Activated CD4-positive, alpha-beta T cell treated with anti-CD3 and anti-CD28 coated beads, Interleukin-2, Interleukin-4, amounts not matched to agents 100 ng/mL and 50 ng/mL, durations not matched to agents 16 hours and 8 hours (primary cell): ENCODE measurements around the gene VPS9D1.

ENCODE experiments used
- DNase-seq: peaks from one replicate; pipeline ENCODE4 v3.0.0-alpha.2; 2020; ENCODE audit warnings: low spot score

Gene VPS9D1

GRCh38 chr16:89720813-89721545, at the start of gene VPS9D1, which contains the start of gene ZNF276:
TSS of gene VPS9D1 (minus strand) at chr16:89720898. CDS start at chr16:89720861, 37 bp downstream.
TSS of gene ZNF276 (plus strand) at chr16:89721537. CDS start at chr16:89721641, 104 bp downstream.
- DNase-seq, result peak; percentile 78

GRCh38 chr16:89770367-89770766, 49.7 kb upstream of the VPS9D1 start:
- DNase-seq, result no peak

GRCh38 chr16:89765292-89765830, 44.7 kb upstream of the VPS9D1 start:
- no peak for DNase-seq

GRCh38 chr16:89764711-89765201, 44.1 kb upstream of the VPS9D1 start:
- DNase-seq, result peak; percentile 75

DNA sequence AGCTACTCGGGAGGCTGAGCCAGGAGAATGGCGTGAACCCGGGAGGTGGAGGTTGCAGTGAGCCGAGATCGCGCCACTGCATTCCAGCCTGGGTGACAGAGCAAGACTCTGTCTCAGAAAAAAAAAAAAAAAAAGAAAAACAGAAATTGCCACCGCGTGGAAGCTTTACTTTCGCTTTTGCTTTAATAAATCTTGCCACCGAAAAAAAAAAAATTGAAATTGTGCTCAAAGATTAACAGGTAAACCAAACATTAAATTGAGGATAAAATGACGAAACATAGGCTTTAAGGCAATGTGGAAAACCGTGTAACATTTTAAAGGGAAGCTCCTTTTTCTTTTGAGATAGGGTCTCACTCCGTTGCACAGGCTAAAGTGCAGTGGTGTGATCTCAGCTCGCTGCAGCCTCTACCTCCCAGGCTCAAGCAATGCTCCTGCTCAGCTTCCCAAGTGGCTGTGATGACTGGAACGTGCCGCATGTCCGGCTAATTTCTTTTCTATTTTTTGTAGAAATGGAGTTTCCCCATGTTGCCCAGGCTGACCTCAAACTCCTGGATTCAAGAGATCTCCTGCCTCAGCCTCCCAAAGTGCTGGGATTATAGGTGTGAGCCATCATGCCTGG, 40.7 kb upstream of the VPS9D1 start:
- DNase-seq, result no peak

DNA sequence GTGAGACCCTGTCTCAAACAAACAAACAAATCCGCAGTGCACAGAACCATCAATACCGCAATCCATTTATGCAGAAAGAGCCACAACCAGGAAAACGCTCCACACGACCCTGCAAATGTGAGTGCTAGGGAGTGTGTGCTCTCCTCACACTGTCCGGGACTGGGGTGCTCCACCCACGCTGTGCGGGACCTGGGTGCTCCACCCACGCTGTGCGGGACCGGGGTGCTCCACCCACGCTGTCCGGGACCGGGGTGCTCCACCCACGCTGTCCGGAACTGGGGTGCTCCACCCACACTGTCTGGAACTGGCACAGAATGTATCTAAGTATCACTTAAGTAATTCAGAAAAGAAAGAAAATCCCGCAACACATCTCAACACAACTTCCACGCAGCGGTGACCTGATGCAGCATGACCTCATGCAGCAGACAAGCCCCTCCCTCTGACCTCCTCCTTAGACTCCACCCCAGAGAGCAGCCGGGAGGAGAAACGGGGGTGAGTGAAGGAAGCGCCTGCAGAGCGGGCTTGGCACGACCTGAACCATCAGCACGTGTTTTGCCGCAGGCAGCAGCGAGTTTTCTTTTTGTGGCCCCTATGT, 39.1 kb upstream of the VPS9D1 start:
- DNase-seq, result no peak

- no peak for DNase-seq
Observed at GRCh38 chr16:89749637-89750036, 28.9 kb upstream of the VPS9D1 start.

- DNase-seq, result no peak
Observed at GRCh38 chr16:89748921-89749320, 28.2 kb upstream of the VPS9D1 start.

DNA sequence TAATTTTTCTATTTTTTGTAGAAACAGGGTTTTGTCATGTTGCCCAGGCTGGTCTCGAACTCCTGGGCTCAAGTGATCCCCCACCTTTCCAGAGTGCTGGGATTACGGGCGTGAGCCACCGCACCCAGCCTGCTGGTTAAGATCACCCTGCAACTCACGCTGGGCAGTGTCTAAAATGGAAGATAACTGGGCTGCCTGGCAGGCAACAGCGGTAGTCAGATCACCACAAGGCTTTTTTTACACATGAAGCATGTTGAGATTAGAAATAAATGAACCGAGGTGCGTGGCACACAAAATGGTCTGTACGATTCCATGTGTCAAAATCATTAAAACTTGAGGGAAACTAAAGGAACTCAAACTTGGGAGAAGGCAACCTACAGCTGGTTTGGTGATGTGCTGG, 27.4 kb upstream of the VPS9D1 start:
- DNase-seq, result no peak

GRCh38 chr16:89746043-89746442, 25.3 kb upstream of the VPS9D1 start:
- no peak for DNase-seq

DNA sequence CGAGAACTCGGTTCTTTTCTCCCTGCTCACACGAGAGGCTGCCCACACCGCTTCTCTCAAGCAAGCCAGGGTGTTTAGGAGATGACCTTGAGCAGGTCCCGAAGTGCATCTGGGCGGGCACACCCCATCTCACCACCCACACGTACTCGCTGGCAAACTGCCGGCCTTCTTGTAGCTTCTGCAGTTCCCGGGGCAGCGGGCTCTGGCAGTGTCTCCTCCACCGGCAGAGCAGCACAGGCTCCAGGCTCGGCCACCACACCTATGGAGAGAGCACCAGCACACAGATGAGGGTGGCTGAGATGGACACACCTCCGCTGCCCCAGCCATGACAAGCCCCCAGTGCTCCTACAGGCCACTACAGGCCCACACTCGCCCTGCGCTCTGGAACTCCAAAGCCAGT, 24.1 kb upstream of the VPS9D1 start:
- DNase-seq, result no peak

DNA sequence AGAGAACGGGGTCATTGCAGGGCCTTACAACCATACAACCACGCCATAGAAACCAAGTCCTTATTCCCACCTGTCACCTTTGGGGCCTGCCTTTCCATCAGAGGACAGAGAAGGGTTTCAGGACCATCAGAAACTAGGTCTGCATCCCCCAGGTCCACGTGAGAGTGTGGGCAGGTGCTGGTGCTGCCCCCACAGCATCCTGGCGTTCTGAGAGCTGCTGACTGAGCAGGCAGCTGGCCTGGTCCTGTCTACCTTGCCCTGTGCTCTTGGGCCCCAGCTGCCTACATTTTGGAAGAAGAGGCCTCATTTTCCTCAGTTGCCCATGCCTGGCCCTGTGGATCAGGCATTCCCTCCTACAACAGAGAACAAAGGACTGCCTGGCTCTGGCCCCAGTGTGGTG, 22.2 kb upstream of the VPS9D1 start:
- DNase-seq, result no peak

DNA sequence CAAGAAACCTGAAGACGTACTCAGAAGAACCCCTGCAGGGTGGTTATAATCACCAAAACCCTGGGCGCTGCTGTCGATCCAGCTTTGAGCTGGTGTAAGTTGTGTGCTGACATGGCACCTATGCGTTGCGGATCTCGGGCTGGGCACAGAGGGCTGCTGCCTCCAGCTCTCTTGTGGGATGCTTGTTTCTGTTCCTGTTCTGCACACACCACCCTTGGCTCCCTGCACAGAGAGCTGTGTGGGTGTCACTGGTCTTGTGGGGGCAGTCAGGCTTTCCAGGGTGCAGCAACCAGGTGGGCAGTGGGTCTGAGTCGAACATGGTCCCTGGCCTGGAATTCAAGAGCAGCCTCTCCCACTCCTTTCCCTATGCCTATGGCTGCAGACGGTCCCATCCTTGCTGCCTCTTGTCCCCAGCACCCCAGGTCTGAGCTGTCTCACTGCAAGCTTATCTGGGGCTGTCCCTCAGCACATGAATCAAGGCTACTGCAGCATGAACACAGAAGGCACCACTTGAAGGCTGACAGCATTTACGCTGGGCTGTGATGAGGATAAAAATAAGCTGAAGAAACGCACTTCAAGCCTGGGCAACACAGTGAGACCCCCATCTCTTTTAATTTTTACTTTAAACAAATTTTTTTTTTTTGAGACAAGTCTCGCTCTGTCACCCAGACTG, 20.8 kb upstream of the VPS9D1 start:
- DNase-seq, result no peak

DNA sequence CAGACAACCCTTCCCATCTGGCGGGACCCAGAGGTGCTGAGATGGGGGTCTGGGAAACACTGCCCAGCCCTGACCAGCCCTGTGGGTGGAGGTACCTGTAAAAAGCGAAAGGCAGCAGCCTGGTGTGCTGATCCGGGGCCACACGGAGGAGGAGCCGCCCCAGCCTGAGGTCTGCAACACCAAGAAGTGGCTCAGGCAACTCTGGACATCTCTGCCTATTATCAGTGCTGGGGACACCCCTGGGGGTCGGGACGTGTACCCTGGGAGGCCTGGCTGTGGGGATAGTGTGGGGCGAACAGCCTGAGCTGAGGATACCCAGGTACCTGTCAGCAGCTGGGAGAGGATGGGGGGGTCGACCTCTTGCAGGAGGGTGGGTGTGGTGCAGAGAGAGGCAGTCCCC, 18.7 kb upstream of the VPS9D1 start:
- DNase-seq, result no peak

DNA sequence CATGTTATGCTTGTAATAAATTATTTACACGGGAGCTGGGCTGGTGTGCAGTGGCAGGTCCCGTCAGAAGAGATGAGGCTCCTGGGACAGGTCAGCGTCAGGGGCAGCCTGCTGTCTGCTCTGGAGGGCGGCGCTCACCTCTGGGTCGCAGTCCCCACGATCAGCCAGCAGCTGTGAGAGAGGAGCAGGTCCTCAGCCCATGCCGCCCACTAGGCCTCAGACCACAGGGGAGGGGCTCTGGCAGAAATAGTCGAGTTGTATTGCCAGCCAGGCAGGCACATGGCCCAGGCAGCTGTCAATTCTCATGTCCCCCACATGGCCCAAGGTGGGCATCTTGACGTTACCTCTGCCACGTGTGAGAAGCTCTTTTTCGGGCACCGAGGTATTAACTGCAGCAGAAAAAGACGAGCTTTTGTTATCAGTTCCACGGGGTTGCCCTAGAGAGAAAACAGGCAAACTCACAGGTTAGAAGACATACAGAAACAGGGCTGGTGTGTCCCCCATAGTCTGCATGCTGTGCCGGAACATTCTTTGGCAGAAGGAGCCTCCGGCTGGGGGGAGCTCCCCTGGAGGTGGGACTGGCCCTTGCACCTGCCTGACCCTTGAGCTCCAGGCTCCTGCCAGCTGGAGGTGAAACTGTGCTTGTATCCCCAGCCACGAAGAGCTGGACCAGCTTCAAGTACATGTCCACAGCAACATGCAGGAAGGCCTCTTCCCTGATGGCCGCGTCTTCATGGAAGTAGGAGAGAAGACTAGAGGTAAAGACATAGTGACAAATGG, 18.0 kb upstream of the VPS9D1 start:
- DNase-seq, result no peak

- no peak for DNase-seq
Observed at GRCh38 chr16:89738072-89738377, 17.3 kb upstream of the VPS9D1 start.

DNA sequence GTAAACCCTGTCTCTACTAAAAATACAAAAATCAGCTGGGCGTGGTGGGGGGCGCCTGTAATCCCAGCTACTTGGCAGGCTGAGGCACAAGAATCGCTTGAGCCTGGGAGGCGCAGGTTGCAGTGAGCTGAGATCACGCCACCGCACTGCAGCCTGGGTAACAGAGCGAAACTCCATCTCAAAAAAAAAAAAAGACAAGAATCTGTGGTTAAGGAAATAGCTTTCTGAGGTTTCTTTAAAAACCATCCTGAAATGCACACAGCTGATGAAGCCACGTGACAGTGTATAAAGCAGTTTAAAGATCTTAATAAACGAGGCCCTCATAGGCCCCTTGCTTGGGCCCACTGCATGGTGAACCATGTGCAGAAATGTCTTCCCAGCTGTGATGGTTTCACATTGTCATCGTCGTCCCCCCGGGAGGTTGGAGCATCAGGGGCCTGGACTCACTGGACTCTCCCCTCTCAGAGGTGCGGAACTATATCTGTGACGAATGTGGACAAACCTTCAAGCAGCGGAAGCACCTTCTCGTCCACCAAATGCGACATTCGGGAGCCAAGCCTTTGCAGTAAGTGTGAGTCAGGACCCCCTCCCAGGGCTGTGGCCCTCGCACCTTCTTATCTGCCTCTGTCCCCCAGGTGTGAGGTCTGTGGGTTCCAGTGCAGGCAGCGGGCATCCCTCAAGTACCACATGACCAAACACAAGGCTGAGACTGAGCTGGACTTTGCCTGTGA, 16.8 kb upstream of the VPS9D1 start:
- DNase-seq, result peak; percentile 60

DNA sequence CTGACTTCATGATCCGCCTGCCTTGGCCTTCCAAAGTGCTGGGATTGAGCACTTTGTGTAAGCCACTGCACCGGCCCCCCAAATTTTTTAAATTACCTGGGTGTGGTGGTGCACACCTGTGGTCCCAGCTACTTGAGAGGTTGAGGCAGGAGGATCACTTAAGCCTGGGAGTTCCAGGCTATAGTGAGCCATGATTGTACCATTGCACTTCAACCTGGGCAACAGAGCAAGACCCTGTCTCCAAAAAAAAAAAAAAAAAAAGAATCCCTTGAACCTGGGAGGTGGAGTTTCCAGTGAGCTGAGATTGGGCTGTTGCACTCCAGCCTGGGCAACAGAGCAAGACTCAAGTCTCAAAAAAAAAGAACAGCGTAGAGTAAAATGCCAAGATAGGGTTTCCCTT, 15.9 kb upstream of the VPS9D1 start:
- no peak for DNase-seq

DNA sequence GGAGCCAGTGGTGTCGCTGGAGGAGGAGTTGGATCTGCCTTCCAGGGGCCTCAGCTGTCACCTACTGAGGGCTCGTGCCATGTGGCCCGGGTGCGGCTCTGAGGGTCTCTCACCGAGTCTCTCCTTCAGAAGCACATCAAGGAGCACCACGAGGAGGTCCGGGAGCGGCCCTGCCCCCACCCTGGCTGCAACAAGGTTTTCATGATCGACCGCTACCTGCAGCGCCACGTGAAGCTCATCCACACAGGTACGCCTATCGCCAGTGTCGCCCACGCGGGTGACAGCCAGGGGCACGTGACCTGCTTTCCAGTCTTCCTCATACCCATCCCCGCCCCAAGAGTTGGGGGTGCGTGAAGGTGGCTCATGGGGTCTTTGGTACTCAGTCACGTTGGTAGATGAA, 13.1 kb upstream of the VPS9D1 start:
- DNase-seq, result no peak

GRCh38 chr16:89733322-89733721, 12.6 kb upstream of the VPS9D1 start:
- DNase-seq, result no peak

- DNase-seq, result no peak
Observed at GRCh38 chr16:89732918-89733242, 12.2 kb upstream of the VPS9D1 start.
